Spinal cord (tissue), 10 donors: Measurements from ENCODE around the gene PXMP4. TPM values are rescaled to one million over a fixed set of nuclear protein-coding genes. Genes with fewer than 3 reads are reported as not detected.
A peak's percentile ranks its signal among the peaks of the same experiment; 100 is the strongest.

Source experiments
- DNase-seq, 6 donors: peaks; one replicate each; pipeline versions ENCODE4 v3.0.0 to v3.0.0-alpha.2; 2013 to 2015; ENCODE audit warnings: low spot score in 6 of 6, low read depth in 4 of 6
- H3K27ac ChIP-seq: one replicate; pipeline ENCODE4 v1.5.1; 2013; ENCODE audit warnings: low read depth, low read length, control low read depth
- H3K27me3 ChIP-seq: one replicate; pipeline ENCODE4 v1.6.1; 2013; ENCODE audit warnings: low read length; ENCODE audit not compliant: control insufficient read depth, insufficient read depth
- H3K36me3 ChIP-seq: one replicate; pipeline ENCODE4 v1.6.1; 2013; ENCODE audit warnings: low read length; ENCODE audit not compliant: control insufficient read depth, insufficient read depth
- H3K4me1 ChIP-seq: one replicate; pipeline ENCODE4 v1.6.1; 2013; ENCODE audit warnings: low read length; ENCODE audit not compliant: control insufficient read depth, insufficient read depth
- H3K4me3 ChIP-seq: one replicate; pipeline ENCODE4 v1.5.1; 2013; ENCODE audit warnings: low read depth, low read length, control low read depth
- H3K9me3 ChIP-seq: one replicate; pipeline ENCODE4 v1.6.1; 2013; ENCODE audit warnings: low read length; ENCODE audit not compliant: control insufficient read depth, insufficient read depth
- WGBS: methylation state at CpG from one replicate; pipeline ENCODE4 v1.1.5; 2013; ENCODE audit warnings: missing lambda C conversion rate; ENCODE audit not compliant: insufficient coverage; 5-methylcytosine and 5-hydroxymethylcytosine counted together
- polyA plus RNA-seq, 2 donors: library from polyadenylated mRNA; unstranded; fragments of 120-200 nt; gene quantifications; one replicate each; pipeline ENCODE4 v1.2.1, GENCODE V29; 2013; ENCODE audit not compliant: insufficient read length in 2 of 2
- total RNA-seq, 2 donors: library from RNA; depleted of rRNA in 1 of 2; stranded (reverse); fragments of 120-200 nt in 1 of 2; fragments of >200 nt in 1 of 2; gene quantifications; one replicate each; pipeline versions ENCODE4 v1.2.3 to v1.2.4, GENCODE V29; 2013 to 2014
- donor health status: healthy.

Gene PXMP4
- total and polyA plus RNA-seq, 4 donors, result 11.7 to 16.8 (median 14.2) TPM

GRCh38 chr20:33658929-33659328, 61.2 kb downstream of the PXMP4 start:
- H3K4me3 ChIP-seq, result no peak overlapping the region
- H3K9me3 ChIP-seq, result no peaks in the 10 kb centered on the region
- no peak overlapping the region for H3K27ac ChIP-seq
- no peaks in the 10 kb centered on the region for H3K27me3 ChIP-seq
- DNase-seq, result no peak
- 92% methylated on average over 4 of the region's 4 CpGs for WGBS
- peaks cover 51% of the 10 kb centered on the region for H3K36me3 ChIP-seq
- peaks cover 15% of the 10 kb centered on the region for H3K4me1 ChIP-seq

- 98% methylated on average over 6 of the region's 8 CpGs for WGBS
- Histone ChIP-seq H3K27ac (no peak overlapping the region), H3K4me3 (no peak overlapping the region), H3K4me1 (peaks cover 15% of the 10 kb centered on the region), H3K27me3 (no peaks in the 10 kb centered on the region), H3K36me3 (peaks cover 51% of the 10 kb centered on the region), H3K9me3 (no peaks in the 10 kb centered on the region)
- DNase-seq, result no peak
Measured at GRCh38 chr20:33658510-33658909, 61.6 kb downstream of the PXMP4 start.

- DNase-seq, result no peak
Measured at GRCh38 chr20:33657704-33658095, 62.4 kb downstream of the PXMP4 start.

GRCh38 chr20:33656783-33657703, 63.1 kb downstream of the PXMP4 start:
- H3K9me3 ChIP-seq, result no peaks in the 10 kb centered on the region
- no peak for DNase-seq
- H3K36me3 ChIP-seq, result peaks cover 51% of the 10 kb centered on the region
- no peak overlapping the region for H3K27ac ChIP-seq
- WGBS, result 95% methylated on average over 17 of the region's 17 CpGs
- peaks cover 8% of the 10 kb centered on the region for H3K4me1 ChIP-seq
- no peak overlapping the region for H3K4me3 ChIP-seq
- no peaks in the 10 kb centered on the region for H3K27me3 ChIP-seq

More at GRCh38 chr20:33657704-33658095, 62.4 kb downstream of the PXMP4 start:
- Histone ChIP-seq H3K4me1 (peaks cover 13% of the 10 kb centered on the region), H3K36me3 (peaks cover 51% of the 10 kb centered on the region), H3K27ac (no peak overlapping the region), H3K4me3 (no peak overlapping the region), H3K9me3 (no peaks in the 10 kb centered on the region), H3K27me3 (no peaks in the 10 kb centered on the region)
- 85% methylated on average over 10 of the region's 12 CpGs for WGBS

GRCh38 chr20:33656010-33656782, 63.9 kb downstream of the PXMP4 start:
- no peaks in the 10 kb centered on the region for H3K9me3 ChIP-seq
- WGBS, result 91% methylated on average over 10 of the region's 10 CpGs
- H3K4me1 ChIP-seq, result peaks cover 7% of the 10 kb centered on the region
- DNase-seq, result no peak
- no peak overlapping the region for H3K4me3 ChIP-seq
- H3K27ac ChIP-seq, result no peak overlapping the region
- peaks cover 51% of the 10 kb centered on the region for H3K36me3 ChIP-seq
- no peaks in the 10 kb centered on the region for H3K27me3 ChIP-seq

GRCh38 chr20:33655164-33655563, 64.9 kb downstream of the PXMP4 start:
- WGBS, result 97% methylated on average over 3 of the region's 4 CpGs
- no peaks in the 10 kb centered on the region for H3K9me3 ChIP-seq
- peaks cover 7% of the 10 kb centered on the region for H3K4me1 ChIP-seq

GRCh38 chr20:33654680-33655161, 65.4 kb downstream of the PXMP4 start:
- 81% methylated on average over 14 of the region's 14 CpGs for WGBS
- H3K27me3 ChIP-seq, result no peaks in the 10 kb centered on the region
- H3K9me3 ChIP-seq, result no peaks in the 10 kb centered on the region
- no peak overlapping the region for H3K27ac ChIP-seq
- no peak overlapping the region for H3K4me3 ChIP-seq
- H3K4me1 ChIP-seq, result peaks cover 7% of the 10 kb centered on the region
- no peak for DNase-seq
- H3K36me3 ChIP-seq, result peaks cover 46% of the 10 kb centered on the region

More at GRCh38 chr20:33655164-33655563, 64.9 kb downstream of the PXMP4 start:
- Histone ChIP-seq H3K36me3 (peaks cover 48% of the 10 kb centered on the region), H3K27me3 (no peaks in the 10 kb centered on the region), H3K4me3 (no peak overlapping the region), H3K27ac (no peak overlapping the region)
- no peak for DNase-seq

GRCh38 chr20:33653900-33654596, 66.1 kb downstream of the PXMP4 start:
- Histone ChIP-seq H3K27ac (no peak overlapping the region), H3K27me3 (no peaks in the 10 kb centered on the region), H3K9me3 (no peaks in the 10 kb centered on the region), H3K36me3 (peaks cover 43% of the 10 kb centered on the region), H3K4me1 (peaks cover 12% of the 10 kb centered on the region), H3K4me3 (no peak overlapping the region)
- WGBS, result 84% methylated on average over 11 of the region's 11 CpGs
- DNase-seq, result no peak

GRCh38 chr20:33653218-33653899, 66.8 kb downstream of the PXMP4 start:
- 58% methylated on average over 15 of the region's 16 CpGs for WGBS
- Histone ChIP-seq H3K27ac (no peak overlapping the region), H3K4me1 (peaks cover 13% of the 10 kb centered on the region), H3K27me3 (no peaks in the 10 kb centered on the region), H3K4me3 (no peak overlapping the region), H3K36me3 (peaks cover 40% of the 10 kb centered on the region), H3K9me3 (no peaks in the 10 kb centered on the region)
- peak in 2 of 6 donors; percentile 86 to 89 for DNase-seq
